ENCODE results near the gene RASSF8.

Gene RASSF8

DNA sequence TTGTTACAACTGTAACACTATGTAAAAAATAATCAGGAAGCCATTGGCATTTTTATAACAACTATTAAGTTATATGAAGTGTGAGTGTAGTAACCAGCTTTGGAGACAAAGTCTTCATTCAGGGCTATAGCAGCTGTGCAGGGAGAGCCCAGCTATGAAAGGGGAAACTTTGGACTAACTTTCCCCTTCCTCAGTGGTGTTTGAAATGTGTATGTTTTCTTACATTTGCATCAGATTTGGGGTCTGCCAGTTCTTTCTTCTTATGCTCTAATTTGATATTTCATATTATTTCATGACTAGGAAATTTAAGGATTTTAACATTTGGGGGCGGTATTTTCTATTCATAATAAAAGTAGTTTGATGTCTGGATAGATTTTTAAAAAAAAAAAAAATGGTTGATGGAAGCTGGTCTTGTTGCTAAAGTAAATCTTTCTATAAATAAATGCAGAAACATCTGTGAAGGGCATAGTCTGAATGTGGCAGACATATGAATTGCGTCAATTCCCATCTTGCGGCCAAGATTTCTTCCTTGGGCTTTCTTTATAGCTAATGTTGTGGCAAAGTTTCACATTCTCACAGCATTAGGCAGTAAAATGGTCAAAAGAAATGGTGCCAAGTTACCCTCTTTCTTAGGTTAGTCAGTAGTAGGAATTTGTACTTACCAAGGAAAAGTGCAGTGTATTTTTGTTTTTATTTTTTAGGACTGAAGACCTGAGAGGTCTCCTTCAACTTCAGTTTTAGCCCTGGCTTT lies 35.6 kb downstream of the RASSF8 start:
- DNase-seq (ENCODE audit: low read depth in 2 of 2): no peak

DNA sequence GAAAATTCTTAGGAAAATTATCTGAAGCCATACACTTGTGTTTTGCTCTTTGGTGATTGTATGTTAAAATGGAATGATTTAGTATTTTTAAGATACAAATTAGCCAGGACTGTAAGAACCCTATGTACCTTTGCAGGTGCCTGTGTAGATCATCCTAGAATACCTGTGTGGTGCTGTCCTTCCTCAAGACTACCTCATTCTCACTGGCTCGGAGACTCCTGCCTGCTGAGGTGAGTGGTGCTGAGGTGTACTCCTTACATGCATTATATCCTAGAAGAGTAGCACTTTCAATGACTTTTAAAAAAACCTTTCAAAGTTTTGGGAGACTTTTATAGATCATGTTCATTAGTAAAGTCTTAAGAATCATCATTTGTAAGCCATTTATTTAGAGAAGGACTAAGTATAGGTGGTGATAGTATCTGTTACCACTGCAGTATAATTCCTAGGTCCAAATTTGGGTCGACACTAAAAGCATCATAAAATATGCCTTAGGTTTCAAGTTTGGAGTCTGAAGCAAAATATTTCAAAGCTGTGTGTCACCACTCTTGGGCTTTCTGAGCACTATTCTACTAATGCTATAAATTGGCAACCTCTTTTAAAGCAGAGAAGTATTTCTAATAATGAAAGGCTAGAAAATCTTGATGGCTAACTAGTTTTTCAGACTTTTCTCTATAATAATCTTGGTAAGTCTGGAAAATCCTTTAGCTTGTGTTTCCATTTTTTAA lies 36.6 kb downstream of the RASSF8 start:
- DNase-seq (ENCODE audit: low read depth in 2 of 2): no peak

DNA sequence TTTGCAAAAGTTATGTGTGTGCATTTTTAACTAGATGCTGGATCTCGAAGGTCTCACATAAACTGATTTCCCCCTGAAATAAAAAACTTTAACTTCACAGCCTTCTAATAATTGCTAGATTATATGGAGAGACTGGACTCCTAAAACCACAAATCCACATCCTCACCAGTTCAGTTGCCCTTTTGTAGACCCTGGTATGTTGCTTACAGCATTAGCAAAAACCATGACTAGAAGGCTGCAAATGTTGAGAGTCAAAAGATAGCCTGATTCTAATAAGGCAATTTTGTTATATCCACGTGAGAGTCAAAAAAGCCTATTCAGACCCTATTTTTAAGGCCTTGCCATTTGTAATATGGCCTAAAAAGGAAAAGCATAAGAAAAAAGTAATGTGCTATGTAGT lies 37.4 kb downstream of the RASSF8 start:
- no peak for DNase-seq (ENCODE audit: low read depth in 2 of 2)

DNA sequence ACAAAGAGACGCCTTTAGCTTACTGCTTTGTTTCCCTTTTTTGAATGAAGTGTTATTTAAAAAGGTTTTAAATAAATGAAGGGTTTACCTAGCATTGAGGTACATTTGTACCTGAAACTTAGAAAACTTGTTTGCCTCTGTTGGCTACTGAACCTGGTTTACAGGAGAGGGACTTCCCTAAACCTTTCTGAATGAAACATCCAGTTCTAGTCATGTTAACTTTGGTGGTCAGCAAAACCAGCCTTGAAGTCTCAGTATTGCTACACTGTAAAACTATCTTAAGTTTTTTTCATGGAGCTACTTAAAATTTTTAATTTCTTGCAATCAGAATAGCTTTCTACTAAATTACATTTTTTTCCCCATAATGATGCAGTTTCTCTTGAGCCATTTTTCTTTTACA lies 38.2 kb downstream of the RASSF8 start:
- no peak for DNase-seq (ENCODE audit: low read depth in 2 of 2)

DNA sequence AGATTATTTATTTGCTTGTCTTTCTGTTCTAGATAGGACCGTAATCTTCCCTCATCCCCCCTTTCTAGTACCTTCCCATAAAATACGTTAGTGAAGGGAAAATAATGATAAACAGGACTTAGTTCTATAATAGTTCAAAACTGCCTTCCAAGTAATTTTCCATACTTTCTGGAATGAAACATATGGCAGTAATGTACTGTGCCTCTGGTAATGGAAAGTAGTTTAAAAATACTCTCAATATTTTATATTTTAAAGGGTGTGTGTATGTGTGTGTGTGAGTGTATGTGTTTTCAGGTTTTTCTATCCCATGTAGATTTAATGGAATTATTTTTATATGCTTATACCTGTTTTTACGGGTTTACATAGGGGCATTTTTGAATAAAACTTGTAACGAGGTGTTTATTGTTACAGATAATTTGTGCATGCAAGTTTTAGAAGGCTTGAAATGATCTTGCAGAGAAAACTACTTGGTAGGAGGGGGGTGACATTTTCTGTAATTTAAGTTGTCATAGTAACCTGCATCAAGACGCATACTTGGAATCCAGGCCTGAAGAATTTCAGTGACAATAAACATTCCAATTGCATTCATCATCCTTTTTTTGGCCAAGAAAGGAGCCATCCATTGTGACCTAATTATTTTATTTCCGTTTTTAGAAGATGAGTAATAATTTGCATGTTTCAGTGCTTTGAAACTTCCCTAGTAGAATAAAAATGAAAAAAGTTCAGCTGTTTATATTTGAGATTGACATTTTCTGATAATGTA lies 38.9 kb downstream of the RASSF8 start:
- DNase-seq (ENCODE audit: low read depth in 2 of 2): no peak

DNA sequence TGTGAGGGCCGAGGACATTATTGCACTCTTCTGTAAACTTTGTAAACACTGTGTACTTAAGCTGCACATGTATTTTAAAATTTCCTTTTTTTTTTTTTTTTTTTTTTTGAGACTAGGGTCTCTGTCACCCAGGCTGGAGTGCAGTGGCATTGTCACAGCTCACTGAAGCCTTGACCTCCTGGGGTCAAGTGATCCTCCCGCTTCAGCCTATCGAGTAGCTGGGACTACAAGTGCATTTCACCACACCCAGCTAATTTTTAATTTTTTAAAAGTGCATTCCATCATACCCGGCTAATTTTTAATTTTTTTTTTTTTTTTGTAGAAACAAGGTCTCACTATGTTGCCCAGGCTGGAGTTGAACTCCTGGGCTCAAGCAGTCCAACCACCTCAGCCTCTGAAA lies 42.4 kb downstream of the RASSF8 start:
- no peak for DNase-seq (ENCODE audit: low read depth in 2 of 2)

DNA sequence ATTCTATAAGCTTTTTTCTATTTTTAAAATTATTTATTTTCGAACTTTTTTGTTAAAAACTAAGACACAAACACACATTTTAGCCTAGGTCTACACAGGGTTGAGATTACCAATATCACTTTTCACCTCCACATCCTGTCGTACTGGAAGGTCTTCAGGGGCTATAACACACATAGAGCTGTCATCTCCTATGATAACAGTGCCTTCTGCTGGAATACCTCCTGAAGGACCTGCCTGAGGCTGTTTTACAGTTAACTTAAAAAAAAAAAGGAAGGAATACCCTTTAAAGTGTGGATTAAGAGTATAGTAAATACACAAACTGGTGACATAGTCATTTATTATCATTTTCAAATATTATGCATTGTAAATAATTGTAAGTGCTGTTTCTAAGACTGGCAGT lies 43.0 kb downstream of the RASSF8 start:
- no peak for DNase-seq (ENCODE audit: low read depth in 2 of 2)

DNA sequence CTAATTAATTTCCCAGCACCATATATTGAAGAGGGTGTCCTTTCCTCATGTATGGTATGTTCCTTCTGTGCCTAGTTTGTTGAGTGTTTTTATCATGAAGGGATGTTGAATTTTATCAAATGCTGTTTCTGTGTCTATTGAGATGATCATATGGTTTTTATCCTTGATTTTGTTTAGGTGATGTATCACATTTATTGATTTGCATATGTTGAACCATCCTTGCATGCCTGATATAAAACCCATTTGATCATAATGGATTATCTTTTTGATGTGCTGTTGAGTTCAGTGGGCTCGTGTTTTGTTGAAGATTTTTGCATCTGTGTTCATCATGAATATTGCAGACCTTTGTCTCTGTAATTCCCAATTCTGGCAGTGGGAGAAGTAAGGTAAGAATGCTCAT lies 44.6 kb downstream of the RASSF8 start:
- DNase-seq (ENCODE audit: low read depth in 2 of 2): no peak

DNA sequence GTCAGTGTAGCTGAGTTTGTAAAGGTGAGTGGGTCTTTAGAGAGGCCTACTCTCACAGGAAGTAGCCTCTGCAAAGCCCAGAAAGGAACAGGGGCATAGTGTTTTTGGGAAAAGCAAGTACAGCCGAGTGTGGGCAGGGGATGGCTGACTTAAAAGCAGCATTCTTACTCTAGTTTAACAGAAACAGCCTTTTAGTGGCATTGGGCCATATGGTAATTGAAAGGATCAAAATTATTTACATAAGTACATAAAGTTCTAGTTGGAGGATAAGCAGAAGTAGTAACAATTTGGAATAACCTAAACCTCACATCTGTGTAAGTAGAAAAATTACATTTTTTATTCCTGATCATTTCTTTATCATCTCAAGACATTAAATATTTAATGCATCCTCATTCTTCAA lies 49.1 kb downstream of the RASSF8 start:
- DNase-seq (ENCODE audit: low read depth in 2 of 2): no peak

DNA sequence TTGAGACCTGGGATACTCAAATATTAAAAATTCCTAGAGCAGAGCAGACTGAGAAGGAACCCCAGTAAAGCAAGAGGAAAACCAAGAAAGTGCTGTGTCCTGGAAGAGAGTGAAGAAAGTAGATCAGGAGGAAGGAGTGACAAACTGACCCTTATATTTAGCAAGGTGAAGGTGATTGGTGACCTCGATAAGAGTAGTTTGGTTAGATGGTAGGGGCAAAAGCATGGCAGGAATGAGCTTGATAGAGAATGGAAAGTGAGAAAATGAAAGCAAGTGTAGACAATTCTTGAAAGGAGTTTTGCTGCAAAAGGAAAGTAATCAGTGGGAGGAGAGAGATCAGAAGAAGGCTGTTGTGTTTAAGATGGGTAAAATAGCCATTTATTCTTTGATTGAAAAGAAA lies 51.1 kb downstream of the RASSF8 start:
- DNase-seq (ENCODE audit: low read depth in 2 of 2): no peak

DNA sequence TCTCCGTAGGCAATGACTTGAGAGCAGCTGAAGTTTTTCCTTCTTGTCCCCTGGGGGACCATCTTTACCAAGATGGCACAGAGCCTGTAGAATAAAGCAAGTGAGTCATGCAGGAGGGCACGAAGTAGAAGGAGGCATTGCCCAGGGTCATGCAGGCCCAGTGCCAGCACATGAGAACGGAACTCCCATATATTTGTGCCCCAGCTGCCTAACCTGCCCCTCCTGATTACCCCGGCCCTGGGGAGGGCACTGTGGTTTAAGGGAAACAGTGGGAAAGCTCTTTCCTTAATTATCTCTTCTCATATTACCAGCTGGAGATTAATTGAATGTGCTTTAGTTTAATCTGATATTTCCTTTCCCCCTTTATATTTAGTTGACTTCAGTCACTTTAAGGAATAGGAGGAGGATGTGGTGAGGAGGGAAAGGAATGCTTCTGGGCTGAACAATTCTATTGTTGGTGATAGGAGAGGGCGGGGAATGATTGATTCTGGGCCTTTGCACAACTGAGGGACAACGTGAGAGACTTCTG lies 51.9 kb downstream of the RASSF8 start:
- DNase-seq (ENCODE audit: low read depth in 2 of 2): no peak

DNA sequence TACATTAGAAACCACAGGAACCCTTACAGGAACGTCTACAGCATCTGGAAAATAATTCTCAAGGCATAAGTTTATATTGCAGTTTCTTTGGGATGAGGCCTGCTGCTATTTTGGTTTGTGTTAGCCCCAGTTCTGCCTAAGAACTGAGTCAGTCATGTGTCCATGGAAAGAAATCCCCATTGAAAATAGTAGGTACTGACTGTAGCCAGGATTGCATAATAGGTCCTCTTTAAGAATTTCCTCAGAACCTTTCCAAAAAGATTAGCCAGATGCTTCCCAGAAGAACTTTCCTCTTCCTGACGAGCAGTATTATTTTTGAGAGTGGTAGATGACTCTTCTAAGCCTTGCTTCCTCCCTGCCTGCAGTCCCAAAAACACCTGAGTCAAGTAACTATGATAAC lies 52.6 kb downstream of the RASSF8 start:
- DNase-seq (ENCODE audit: low read depth in 2 of 2): no peak

DNA sequence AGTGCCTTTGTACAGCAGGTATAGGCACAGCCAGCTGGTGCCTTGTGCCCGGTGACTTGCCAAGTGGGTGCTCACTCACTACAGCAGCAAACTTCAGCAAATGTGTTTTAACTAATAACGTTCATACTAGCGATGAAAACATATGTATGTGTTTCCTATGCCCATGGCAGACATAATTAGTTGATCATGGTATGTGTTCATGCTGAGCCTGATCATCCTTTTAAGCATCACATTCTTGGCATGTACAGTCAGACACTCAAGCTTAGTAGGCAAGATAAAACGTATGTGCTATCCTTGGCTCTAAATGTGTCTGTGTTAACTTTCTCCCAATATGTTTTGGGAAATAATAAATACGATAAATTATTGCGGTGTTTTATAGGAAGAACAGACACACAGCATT lies 55.6 kb downstream of the RASSF8 start:
- no peak for DNase-seq (ENCODE audit: low read depth in 2 of 2)

DNA sequence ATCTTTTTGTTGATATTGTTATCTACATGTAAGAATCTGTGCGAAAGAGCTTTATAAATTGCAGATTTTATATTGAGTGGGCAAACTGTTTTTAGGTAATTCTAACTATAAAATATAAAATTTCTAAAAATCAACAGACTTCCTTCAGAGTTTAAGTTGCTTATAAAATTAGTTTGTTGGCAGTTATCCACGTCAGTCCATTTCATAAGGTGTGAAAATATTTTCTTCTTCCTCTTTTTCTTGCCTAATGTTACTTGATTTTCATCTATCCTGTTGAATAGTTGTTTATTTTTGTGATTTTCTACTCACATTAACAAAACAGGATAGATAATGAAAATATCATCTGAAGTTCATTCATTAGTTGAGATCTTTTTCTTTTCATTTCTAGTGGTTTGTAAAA lies 58.0 kb downstream of the RASSF8 start:
- DNase-seq (ENCODE audit: low read depth in 2 of 2): no peak

DNA sequence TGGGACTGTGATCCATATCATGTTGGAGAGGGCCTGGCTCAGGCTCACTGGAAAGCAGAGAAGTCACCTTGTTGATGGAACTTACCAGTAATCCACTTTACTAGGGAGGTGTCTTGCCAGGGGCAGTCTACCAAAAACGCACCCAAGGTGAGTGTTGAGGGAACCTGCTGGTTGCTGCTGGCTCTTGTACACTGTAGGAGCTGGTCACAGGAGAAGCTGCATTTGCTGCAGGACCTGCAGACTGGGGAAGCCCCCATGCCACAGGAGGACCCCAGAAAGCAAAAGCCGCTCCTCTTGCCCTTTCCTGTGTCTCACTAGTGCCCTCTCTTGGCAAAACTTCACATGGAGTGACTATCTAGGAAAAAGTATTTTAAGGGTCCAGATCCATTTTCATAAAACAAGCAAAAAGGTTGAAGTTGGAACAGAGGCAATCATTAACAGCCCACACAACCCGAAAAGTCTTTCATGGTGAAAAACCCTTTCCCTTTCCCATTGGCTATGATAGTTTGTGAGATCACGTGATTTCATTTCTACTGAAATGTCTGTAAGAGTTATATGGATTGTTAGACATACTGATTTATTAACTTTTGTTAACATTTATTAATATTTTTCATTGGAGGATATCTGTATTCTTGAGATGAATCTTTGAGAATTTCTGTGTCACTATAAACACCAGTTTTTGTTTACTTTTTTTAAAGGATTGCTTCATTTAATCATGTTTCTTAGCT lies 59.2 kb downstream of the RASSF8 start:
- DNase-seq (ENCODE audit: low read depth in 2 of 2): no peak

DNA sequence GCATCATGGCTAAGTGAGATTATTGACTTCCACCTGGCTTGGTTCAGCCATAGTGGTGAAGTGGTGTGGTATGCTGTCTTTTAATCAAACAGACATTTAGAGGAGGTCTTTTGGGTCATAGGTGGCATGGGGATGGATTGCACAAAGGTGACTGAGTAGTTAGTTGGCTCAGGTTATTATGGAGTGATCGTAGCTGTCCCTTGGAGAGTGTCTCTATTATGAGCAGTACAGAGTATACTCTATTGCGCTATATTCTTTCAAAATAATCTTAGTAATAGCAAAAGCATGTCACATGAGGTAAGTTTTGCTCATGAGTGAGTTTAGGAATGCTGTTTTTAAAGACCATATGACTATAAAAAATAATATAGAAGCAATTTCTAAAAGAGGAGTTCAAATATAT lies 60.4 kb downstream of the RASSF8 start:
- DNase-seq (ENCODE audit: low read depth in 2 of 2): no peak

DNA sequence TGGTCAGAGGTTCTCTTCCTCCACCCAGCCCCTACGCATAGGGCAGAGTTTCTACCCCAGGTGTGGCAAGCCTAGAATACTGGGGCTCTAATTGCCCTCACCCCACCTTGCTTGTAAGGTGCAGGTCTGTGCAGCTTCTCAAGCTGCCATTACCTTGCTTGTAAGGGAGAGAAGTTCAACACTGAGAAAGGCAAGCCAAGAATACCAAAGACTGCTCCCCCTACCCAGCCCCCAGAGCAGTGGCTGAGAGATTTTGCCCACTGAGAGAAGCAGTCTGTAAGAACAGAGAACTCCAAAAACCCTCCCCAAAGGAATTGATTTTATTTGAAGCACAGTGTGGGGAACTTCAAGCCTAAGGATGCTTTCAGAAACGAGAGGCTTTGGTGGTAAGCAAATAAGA lies 63.1 kb downstream of the RASSF8 start:
- no peak for DNase-seq (ENCODE audit: low read depth in 2 of 2)

DNA sequence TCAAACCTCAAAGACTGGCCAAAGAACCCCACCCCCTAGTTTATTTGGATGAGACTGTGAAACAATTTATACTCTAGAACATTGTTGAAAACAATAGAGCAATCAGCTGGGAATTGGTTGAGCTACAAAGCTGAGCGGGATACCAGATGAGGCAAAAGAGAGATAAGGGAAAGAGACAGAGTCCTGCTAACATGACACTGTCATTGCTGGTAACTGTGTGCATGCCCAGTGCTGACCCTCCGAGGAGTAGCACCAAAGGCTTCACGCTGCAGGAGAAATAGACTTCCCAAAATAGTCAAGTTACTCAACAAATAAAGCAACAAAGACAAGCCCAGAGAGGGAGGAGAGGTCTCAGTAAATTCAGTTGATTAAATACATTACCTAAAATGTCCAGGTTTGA lies 63.6 kb downstream of the RASSF8 start:
- DNase-seq (ENCODE audit: low read depth in 2 of 2): no peak

DNA sequence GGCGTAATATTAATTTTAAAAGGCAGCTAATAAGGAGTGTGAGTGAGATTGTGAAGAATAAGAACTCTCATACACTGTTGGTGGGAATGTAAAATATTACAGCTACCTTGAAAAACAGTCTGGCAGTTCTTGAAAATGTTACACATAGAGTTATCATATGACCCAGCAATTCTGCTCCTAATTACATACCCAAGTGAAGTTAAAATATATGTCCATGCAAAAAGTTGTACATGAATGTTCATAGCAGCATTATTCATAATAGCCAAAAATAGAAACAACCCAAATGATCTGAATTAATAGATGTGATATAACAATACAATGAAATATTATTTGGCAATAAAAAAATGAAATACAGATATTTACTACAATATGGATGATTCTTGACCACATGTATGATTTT lies 68.2 kb downstream of the RASSF8 start:
- DNase-seq (ENCODE audit: low read depth in 2 of 2): no peak

DNA sequence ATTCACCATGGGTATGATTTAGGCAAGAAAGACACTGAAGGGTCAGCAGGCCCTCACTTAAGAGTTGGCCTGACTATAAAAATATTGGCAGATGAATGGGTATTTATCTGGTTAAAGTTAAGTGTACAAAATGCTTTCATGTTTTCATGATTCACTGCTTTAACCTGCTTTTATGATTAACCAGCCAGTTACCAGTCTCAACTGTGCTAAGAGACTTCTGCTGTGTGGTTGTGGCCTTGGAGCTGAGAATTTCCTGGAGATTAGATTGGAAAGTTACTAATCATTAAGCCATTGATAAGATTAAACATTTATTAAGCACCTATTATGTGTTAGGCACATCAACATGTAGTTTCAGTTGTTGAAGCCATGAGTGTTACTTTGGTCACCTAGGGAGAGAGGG lies 68.9 kb downstream of the RASSF8 start:
- no peak for DNase-seq (ENCODE audit: low read depth in 2 of 2)

DNA sequence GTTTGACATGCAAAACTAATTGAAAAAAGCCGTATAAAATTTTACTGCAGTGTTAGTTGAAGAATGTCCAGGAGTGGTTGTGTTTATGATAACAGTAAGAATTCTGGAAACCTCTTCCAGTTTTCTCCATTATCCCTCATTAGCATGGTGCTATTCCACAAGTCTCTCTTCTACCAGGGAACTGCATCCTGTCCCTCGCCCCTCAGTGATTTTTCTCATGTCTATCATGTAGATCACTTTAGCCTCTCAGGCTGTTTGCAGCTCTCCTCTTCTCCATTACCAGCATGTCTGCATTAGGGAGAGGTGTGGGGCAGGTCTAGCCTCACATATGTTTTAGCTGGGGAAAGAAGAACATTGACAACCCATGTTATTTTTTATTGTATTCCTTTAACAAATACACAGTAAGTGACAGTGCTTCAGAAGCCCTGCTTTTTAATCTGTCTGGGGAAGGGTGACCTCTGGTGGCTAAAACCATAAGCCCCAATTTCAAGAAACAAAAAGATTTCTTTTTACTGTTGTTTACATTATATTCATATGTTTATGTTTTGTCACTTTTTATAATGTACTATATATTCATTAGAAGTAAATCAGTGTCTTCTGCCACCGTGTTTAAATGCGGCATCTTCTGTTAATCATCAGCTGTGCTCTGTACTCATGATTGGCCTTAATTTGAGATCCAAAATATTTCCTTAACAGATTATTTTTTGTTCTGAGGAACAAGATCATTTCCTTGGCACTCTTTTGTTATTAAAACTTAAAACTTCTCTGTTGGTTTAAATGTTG lies 70.7 kb downstream of the RASSF8 start:
- DNase-seq (ENCODE audit: low read depth in 2 of 2): no peak
